IgD-negative memory B cell (primary cell): ENCODE data around the gene ZC2HC1C. TPM values are rescaled to one million over a fixed set of nuclear protein-coding genes. Genes with fewer than 3 reads are reported as not detected.
"Not testable (repeated sequence)": the region's sequence is repeated elsewhere in the genome, so short reads cannot be mapped to it uniquely, and the experiment has no call there.

ENCODE experiments used
- H3K27ac Mint-ChIP-seq, 3 donors: one replicate each; pipeline ENCODE4 v1.8.0; 2020 to 2022; ENCODE audit warnings: mild to moderate bottlenecking in 3 of 3, mixed read lengths in 3 of 3, moderate library complexity in 1 of 3
- H3K27me3 Mint-ChIP-seq: one replicate; pipeline ENCODE4 v1.8.0; 2021; ENCODE audit warnings: mixed read lengths
- H3K36me3 Mint-ChIP-seq: one replicate; pipeline ENCODE4 v1.8.0; 2020; ENCODE audit warnings: mild to moderate bottlenecking, mixed read lengths
- H3K4me1 Mint-ChIP-seq, 3 donors: one replicate each; pipeline ENCODE4 v1.8.0; 2020 to 2022; ENCODE audit warnings: mixed read lengths in 3 of 3, mild to moderate bottlenecking in 1 of 3
- H3K4me3 Mint-ChIP-seq, 4 donors: one replicate each; pipeline ENCODE4 v1.8.0; 2020 to 2022; ENCODE audit warnings: mild to moderate bottlenecking in 4 of 4, mixed read lengths in 4 of 4, moderate library complexity in 3 of 4
- H3K9me3 Mint-ChIP-seq, 3 donors: one replicate each; pipeline ENCODE4 v1.8.0; 2020 to 2021; ENCODE audit warnings: mixed read lengths in 3 of 3, mild to moderate bottlenecking in 1 of 3
- polyA plus RNA-seq: library from polyadenylated mRNA; unstranded; fragments of 300-500 nt; fragmentation: Illumina TruSeq; gene quantifications from one replicate; pipeline ENCODE4 v1.2.3, GENCODE V29; 2021

ZC2HC1C gene
- polyA plus RNA-seq, 1 donor from 2014 or later = 3.1 TPM

GRCh38 chr14:75067765-75068164 lies 1.7 kb upstream of the ZC2HC1C start:
- H3K9me3 Mint-ChIP-seq, H3K4me3 Mint-ChIP-seq, H3K27ac Mint-ChIP-seq, H3K36me3 Mint-ChIP-seq, H3K27me3 Mint-ChIP-seq: not testable (repeated sequence)
- H3K4me1 Mint-ChIP-seq = peaks cover 13 to 18% (median 17%) of the 10 kb centered on the region in 3 donors

DNA sequence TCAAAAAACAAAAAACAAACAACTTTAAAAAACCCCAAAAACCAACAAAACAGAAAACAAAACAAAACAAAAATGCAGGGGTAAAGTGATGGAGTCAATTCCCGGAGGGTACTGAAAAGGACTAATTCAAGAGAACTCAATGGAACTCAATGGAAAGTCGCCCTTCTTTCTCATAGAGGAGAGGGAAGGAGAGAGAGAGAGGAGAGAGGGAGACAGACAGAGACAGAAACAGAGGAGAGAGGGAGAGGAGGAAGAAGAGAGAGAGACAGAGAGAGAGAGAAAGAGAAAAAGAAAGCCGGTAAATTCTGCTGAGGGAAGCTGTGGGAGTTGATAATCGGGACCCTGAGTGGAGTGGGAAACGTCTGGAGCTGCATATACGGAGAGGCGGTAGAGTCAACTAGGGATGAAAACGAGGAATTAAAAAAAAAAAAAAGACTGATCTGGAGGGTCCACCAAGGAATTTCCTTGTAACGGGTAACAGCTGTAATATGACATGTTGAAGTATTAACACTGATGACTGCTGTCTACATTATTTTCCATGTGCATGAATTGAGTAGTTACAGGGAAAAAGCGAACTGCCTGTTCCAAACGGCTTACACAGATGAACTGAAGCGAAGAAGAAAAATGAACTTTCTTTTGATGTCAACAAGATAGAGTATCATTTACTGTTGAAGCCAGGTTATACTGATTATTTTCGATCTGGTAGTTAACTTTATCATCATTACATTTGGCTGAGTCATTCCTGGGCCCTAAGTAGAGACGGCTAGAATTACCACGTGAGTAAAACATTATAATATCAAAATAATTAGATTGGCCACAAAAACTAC lies 934 bp upstream of the ZC2HC1C start:
- Mint-ChIP-seq H3K36me3 (no peaks in the 10 kb centered on the region), H3K27ac (peak overlapping the region in 1 of 3 donors; percentile 73), H3K27me3 (no peaks in the 10 kb centered on the region), H3K4me3 (no peak overlapping the region), H3K4me1 (peaks cover 9 to 12% (median 11%) of the 10 kb centered on the region in 3 donors), H3K9me3 (no peaks in the 10 kb centered on the region)

GRCh38 chr14:75069811-75070145 lies 337 bp downstream of the ZC2HC1C start:
- H3K4me3 Mint-ChIP-seq = peak overlapping the region in 1 of 4 donors; percentile 77

GRCh38 chr14:75070383-75070782 lies 942 bp downstream of the ZC2HC1C start:
- Mint-ChIP-seq H3K27me3 (no peaks in the 10 kb centered on the region), H3K9me3 (no peaks in the 10 kb centered on the region), H3K36me3 (no peaks in the 10 kb centered on the region), H3K27ac (no peak overlapping the region), H3K4me1 (peaks cover 0 to 6% (median 2%) of the 10 kb centered on the region in 3 donors), H3K4me3 (peak overlapping the region in 2 of 4 donors; percentile 59 to 77)

More at GRCh38 chr14:75069811-75070145, 337 bp downstream of the ZC2HC1C start:
- Mint-ChIP-seq H3K27ac (peak overlapping the region in 2 of 3 donors; percentile 10 to 89), H3K4me1 (peaks cover 0 to 6% (median 2%) of the 10 kb centered on the region in 3 donors), H3K9me3 (no peaks in the 10 kb centered on the region), H3K27me3 (no peaks in the 10 kb centered on the region), H3K36me3 (no peaks in the 10 kb centered on the region)

- Mint-ChIP-seq H3K27me3 (no peaks in the 10 kb centered on the region), H3K36me3 (no peaks in the 10 kb centered on the region), H3K9me3 (no peaks in the 10 kb centered on the region), H3K4me1 (peaks cover 0 to 2% (median 0%) of the 10 kb centered on the region in 3 donors), H3K4me3 (no peak overlapping the region), H3K27ac (no peak overlapping the region)
Measured at GRCh38 chr14:75077794-75078193, 8.4 kb downstream of the ZC2HC1C start.

DNA sequence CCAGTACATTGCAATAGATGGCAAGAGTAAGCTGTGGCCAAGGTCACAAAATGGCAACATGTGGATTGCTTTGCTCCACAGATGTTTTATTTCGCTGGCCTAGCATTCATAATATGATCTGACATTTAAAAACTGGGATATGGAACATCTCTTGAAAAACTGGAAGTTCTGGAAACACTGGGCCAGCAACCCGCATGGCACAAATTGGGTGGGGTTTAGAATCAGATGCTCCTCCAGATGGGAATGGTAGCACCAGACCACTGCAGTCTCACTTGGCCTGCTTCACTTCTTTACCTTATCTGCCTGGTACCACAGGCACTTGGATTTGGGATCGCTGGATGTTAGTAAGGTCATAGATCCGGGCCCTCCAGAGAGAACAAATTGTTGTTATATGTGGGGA lies 10.1 kb downstream of the ZC2HC1C start:
- Mint-ChIP-seq H3K9me3 (no peaks in the 10 kb centered on the region), H3K4me3 (no peak overlapping the region), H3K36me3 (no peaks in the 10 kb centered on the region), H3K4me1 (peaks cover 0 to 2% (median 0%) of the 10 kb centered on the region in 3 donors), H3K27ac (no peak overlapping the region), H3K27me3 (no peaks in the 10 kb centered on the region)

DNA sequence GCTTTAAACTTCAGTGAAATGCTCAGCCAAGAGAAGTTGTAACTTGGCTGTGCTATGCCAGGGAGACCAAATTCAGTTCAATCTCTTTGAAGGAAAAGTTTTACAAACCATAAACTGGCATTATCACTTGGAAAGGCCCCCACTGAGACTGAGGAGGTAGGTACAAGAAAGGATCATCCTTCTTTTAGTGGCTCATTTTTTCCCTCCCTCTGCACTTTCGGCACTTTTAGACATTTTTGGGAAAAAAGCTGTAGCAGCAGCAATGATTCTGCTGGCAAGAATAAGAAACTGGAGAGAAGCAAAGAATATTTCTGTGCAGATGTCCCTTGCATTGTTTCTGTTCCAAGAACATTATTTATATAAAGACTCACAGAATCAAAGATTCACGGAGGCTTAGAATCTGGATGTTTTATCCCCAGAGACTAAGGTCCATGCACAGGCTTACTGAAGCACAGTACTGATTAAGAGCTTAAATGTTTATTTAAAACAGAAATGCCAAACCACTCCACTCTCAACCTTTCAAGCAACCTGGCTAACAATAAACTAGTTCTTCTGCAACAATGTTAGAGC lies 12.3 kb downstream of the ZC2HC1C start:
- H3K4me1 Mint-ChIP-seq = no peaks in the 10 kb centered on the region
- no peaks in the 10 kb centered on the region for H3K27me3 Mint-ChIP-seq
- no peak overlapping the region for H3K4me3 Mint-ChIP-seq
- no peaks in the 10 kb centered on the region for H3K9me3 Mint-ChIP-seq
- no peak overlapping the region for H3K27ac Mint-ChIP-seq
- peaks cover 3% of the 10 kb centered on the region for H3K36me3 Mint-ChIP-seq

DNA sequence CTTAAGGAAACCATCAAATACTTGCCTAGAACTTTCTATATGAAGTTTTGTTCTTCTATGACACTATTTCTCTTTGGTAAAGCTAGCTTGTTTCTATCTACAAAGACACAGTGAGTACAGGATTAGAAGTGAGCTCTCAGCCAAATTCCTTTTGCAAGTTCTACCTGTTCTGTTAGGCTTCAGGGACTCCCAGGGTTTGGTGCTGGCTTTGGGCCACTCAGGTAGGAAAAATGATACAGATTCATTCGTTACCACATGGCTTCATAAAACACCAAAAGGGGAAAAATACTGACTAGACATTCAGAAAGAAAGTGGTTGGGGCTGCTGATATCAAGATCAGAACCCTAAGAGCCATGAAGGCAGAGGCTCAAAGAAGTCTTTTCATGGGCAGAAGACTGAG lies 13.8 kb downstream of the ZC2HC1C start:
- H3K4me1 Mint-ChIP-seq = no peaks in the 10 kb centered on the region
- no peak overlapping the region for H3K4me3 Mint-ChIP-seq
- H3K27ac Mint-ChIP-seq = no peak overlapping the region

DNA sequence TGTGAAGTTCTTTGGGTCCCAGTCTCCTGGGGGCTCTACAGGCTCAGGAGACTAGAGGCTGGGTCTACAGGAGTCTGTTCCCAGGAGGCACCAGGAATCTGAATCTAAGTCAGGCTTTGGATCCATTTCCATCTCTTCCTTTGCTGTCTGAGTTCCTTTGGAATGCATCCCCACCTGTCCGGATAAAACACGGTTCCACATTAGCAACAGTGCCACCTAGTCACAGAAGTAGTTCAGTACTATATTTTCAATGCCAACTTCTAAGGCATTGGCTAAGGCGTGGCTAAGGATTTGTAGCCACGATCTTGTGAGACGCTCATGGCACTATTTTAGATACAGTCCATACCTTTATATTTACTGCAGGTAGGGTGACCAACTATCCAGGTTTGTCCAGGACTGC lies 15.1 kb downstream of the ZC2HC1C start:
- Mint-ChIP-seq H3K9me3 (no peaks in the 10 kb centered on the region), H3K27me3 (no peaks in the 10 kb centered on the region), H3K4me3 (no peak overlapping the region), H3K4me1 (no peaks in the 10 kb centered on the region), H3K27ac (peak overlapping the region in 1 of 3 donors; percentile 67), H3K36me3 (peaks cover 3% of the 10 kb centered on the region)

More for the DNA sequence above, 13.8 kb downstream of the ZC2HC1C start:
- H3K9me3 Mint-ChIP-seq = no peaks in the 10 kb centered on the region
- H3K27me3 Mint-ChIP-seq = no peaks in the 10 kb centered on the region
- H3K36me3 Mint-ChIP-seq = peaks cover 3% of the 10 kb centered on the region

- H3K36me3 Mint-ChIP-seq = peaks cover 3% of the 10 kb centered on the region
- H3K4me3 Mint-ChIP-seq = no peak overlapping the region
- H3K27me3 Mint-ChIP-seq = no peaks in the 10 kb centered on the region
Measured at GRCh38 chr14:75088153-75088552, 18.7 kb downstream of the ZC2HC1C start.

DNA sequence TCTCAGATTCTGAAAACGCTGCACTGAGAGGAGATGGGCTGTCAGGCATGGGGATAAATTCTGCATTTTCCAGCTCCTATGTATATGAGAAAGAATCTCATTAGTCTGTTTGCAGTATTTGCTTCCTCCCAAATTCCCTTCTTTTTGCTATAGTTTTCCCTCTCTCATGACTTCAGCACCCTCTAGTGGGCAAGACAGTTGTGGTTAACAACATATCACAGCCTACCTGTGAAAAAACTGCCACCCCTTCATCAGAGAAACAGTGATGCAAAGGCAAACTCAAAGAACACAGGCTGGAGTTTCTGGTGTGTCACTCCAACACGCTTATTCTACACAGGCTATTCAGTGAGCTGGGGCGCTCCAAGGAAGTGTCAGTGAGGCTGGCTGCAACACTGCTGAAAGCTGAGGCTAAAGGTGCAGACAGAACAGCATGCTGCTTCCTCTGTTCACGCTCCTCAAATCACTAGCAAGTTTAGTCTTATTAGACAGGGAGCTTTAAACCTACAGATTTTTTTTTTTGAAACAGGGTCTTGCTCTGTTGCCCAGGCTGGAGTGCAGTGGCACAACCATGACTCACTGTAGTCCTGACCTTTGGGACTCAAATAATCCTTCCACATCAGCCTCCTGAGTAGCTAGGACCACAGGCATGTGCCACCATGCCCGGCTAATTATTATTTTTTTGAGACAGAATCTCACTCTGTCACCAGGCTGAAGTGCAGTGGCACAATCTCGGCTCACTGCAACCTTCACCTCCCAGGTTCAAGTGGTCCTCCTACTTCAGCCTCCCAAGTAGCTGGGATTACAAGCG lies 19.3 kb downstream of the ZC2HC1C start:
- Mint-ChIP-seq H3K4me3 (no peak overlapping the region), H3K27ac (no peak overlapping the region), H3K9me3 (no peaks in the 10 kb centered on the region), H3K27me3 (no peaks in the 10 kb centered on the region), H3K4me1 (no peaks in the 10 kb centered on the region), H3K36me3 (peaks cover 3% of the 10 kb centered on the region)

More at GRCh38 chr14:75088153-75088552, 18.7 kb downstream of the ZC2HC1C start:
- Mint-ChIP-seq H3K9me3 (no peaks in the 10 kb centered on the region), H3K27ac (no peak overlapping the region), H3K4me1 (no peaks in the 10 kb centered on the region)

- no peak overlapping the region for H3K27ac Mint-ChIP-seq
- no peaks in the 10 kb centered on the region for H3K27me3 Mint-ChIP-seq
- peaks cover 5% of the 10 kb centered on the region for H3K36me3 Mint-ChIP-seq
- no peaks in the 10 kb centered on the region for H3K9me3 Mint-ChIP-seq
- no peak overlapping the region for H3K4me3 Mint-ChIP-seq
- H3K4me1 Mint-ChIP-seq = no peaks in the 10 kb centered on the region
Measured at GRCh38 chr14:75090353-75090752, 20.9 kb downstream of the ZC2HC1C start.

GRCh38 chr14:75091251-75091650 lies 21.8 kb downstream of the ZC2HC1C start:
- Mint-ChIP-seq H3K9me3 (no peaks in the 10 kb centered on the region), H3K27ac (no peak overlapping the region), H3K36me3 (peaks cover 3% of the 10 kb centered on the region), H3K4me3 (no peak overlapping the region), H3K27me3 (no peaks in the 10 kb centered on the region), H3K4me1 (no peaks in the 10 kb centered on the region)

- Mint-ChIP-seq H3K36me3 (peaks cover 2% of the 10 kb centered on the region), H3K4me3 (no peak overlapping the region), H3K4me1 (no peaks in the 10 kb centered on the region), H3K27me3 (no peaks in the 10 kb centered on the region), H3K9me3 (no peaks in the 10 kb centered on the region), H3K27ac (no peak overlapping the region)
Measured at GRCh38 chr14:75092698-75093097, 23.3 kb downstream of the ZC2HC1C start.

DNA sequence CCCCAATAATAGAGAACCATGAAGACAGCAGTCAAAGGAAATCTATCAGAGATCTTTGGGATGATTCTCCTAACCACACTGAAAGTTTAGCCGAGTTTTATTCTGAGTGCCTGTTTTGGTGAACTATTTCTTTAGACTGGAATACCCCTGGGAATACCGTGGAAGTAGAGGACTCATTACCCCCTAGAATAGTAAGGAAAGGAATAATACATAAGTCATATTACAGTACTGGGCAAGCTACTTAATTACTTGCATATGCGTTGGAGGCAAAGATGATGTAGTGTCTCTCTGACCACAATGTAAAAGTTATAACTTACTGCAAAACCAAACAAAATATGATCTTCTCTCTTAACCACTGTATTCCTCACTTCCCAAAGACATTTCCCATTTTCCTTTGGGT lies 25.5 kb downstream of the ZC2HC1C start:
- no peaks in the 10 kb centered on the region for H3K9me3 Mint-ChIP-seq

More for the DNA sequence above, 25.5 kb downstream of the ZC2HC1C start:
- H3K27me3 Mint-ChIP-seq = no peaks in the 10 kb centered on the region
- H3K36me3 Mint-ChIP-seq = peaks cover 2% of the 10 kb centered on the region
- no peaks in the 10 kb centered on the region for H3K4me1 Mint-ChIP-seq
- H3K4me3 Mint-ChIP-seq = no peak overlapping the region
- peak overlapping the region in 1 of 3 donors; percentile 53 for H3K27ac Mint-ChIP-seq
